HG02885 (cell line): ENCODE data around the gene HES2.
"Not testable (repeated sequence)": the region's sequence is repeated elsewhere in the genome, so short reads cannot be mapped to it uniquely, and the experiment has no call there.

Experiments used
- ATAC-seq: cut with Tn5 transposase; IDR thresholded peaks from one replicate; pipeline ENCODE4 v1.9.1; 2021; ENCODE audit warnings: mild to moderate bottlenecking; ENCODE audit not compliant: unreplicated experiment, poor library complexity

The HES2 gene

DNA sequence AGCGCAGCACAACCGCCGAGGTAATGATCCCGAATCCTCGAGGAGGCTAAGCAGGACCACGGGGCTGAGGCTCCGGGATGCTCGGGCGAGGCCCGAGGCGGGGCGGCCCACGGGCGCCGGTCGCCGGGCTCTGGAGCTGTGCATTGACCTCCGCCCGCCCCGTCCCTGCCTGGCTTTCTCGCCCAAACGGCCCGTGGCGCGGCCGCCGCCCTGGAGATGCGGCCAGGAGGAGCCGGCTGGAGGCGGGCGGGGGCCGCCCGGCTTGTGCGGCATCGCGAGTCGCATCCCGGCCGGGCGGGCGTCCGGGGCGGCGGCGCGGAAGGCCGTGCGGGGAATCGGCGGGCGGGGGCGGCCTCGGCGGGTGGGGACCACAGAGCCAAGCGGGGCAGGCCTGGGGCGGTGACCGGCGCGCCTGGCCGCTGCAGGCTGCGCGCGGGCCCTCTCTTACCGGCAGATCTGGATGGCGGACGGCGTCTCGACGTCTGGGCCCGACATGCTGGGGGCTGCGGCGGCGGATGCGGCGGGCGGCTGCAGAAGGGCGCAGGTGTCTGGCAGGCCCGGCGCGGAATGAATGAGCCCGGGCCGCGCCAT lies 26.8 kb downstream of the HES2 start:
- peak; percentile 3 for ATAC-seq

DNA sequence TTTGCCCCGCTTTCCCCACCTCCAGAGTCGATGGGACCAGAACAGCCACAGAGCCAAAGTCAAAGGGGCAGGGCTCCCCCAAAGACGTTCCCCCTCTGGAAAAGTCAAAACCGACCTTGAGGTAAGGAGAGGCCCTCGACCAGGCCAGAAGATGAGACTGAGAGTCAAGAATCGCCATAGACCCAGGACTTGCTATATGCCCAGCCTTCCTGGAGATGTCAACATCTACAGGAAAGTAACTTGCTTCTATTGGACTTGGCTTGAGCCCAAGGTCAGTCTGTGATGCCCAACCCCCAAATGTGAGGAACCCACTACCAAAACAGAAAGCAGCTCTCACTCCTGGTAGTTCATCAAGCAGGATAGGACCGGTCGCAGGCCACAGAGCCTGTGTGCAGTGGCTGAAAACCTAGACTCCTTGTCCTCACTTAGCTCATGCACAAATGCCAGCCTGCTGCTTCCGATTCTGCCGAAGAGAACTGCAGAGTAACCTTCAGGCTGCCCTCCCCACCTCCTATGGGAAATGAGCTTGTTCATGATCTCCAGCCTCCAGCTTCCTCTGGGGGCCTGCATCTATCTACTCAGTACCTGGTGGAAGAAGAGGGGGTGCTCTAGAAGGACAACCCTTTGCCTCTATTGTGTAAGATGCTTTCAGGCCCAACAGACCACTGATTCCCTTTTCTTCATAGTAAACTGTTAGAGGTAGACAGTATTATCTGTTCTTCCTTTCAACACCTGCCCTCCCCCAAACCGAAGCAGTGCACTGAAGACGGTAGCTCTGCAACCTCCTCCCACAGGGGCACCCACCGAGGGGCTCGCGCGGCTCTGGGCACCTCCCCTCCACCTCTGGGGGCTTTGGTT lies 27.5 kb downstream of the HES2 start:
- no peak for ATAC-seq

DNA sequence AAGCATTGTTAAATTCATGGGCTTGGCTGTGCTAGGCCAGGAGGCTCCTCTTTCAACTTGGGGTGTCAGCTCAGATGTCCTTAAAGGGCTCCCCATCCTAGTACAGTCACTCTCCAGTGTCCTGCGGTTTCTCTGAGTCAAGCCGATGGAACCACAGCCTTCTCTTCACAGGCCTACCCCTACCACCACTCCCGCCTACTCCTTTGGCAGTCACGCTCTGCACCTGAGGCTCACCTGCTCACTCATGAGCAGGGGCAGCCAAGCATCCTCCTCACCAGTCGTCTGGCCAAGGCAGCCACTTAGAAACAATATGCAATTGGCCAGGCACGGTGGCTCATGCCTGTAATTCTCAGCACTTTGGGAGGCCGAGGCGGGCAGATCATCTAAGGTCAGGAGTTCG lies 29.7 kb downstream of the HES2 start:
- no peak for ATAC-seq

DNA sequence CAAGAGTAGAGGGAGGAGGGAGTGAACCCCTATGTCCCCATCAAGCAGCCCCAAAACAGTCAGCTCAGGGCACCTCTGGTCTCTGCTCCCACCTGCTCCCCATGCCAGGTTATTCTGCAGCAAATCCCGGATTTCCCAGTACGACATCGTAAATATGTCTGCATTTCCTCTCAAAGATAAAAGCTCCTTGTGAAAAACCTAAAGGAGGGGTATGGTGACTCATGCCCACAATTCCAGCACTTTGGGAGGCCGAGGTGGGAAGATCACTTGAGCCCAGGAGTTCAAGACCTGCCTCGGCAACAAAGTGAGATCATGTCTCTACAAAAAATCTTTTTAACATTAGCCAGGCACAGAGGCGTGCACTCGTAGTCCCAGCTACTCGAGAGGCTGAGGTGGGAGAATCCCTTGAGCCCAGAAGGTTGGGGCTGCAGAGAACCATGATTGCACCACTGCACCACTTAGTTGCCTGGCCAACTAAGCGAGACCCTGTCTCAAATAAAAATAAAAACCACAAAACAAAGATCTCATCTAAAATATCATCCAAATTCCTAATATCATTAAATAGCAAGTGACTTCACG lies 33.3 kb downstream of the HES2 start:
- no peak for ATAC-seq

DNA sequence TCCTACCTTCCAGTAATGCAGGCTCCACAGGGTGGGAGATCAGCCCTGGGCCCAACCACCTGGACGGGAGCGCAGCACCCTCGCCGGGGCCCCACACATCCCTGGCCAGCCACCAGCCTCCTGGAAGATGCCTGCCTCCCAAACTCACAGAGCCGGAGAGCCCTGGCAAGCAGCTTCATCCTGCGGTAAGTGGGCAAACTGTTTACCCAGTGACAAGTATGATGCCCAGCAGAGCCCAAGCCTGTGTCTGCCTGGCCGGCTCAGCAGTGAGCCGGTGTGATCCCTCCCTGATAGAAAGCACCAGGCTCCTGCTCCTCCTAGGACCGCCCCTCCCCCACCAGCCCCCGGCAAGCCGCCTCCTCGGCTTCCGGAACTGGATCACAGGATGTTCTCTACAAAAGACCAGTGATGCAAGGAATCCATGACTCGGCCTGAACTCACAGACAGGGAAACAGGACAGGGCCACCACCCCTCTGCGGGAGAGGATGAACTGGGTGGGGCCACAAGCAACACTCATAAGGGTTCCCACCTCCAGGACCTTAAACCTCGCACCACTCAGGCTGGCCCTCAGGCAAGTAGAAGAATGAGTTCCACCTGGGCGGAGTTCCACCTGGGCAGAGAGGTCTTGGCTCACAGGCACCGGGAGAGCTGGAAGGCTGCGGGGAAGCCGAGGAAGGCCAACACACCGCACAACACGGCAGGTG lies 34.1 kb downstream of the HES2 start:
- ATAC-seq = no peak

DNA sequence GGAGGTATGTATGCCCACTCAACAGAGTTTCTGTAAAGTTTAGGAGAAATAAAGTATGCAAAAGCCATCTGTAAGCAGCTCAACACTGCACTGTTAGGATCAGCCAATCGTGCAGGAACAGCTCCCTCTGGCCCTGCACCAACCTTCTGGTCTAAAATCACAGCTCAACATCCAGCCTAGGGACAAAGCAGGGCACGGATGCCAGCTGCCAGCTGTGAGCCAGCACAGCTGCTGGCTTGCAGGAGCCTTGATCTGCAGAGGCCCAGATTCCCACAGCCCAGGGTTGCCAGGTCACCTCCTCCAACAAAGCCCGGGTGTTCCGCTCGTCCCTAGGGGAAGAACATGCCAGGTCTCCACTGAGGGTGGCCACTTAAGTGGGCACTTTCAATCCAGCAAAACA lies 34.8 kb downstream of the HES2 start:
- ATAC-seq = no peak

DNA sequence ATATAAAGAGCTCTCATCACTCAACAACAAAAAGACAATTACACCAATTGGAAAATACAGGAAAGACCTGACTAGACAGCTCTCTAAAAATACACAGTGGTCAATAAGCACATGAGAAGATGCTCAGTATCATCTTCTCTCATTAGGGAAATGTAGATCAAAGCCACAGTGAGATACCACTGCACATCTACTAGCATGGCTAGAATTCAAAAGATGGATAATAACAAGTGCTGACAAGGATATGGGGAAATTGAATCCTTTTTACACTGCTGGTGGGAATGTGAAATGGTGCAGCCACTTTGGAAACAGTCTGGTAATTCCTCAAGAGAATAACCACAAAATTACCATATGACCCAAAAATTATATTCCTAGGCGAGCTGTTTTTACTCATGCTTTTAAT lies 35.6 kb downstream of the HES2 start:
- no peak for ATAC-seq

DNA sequence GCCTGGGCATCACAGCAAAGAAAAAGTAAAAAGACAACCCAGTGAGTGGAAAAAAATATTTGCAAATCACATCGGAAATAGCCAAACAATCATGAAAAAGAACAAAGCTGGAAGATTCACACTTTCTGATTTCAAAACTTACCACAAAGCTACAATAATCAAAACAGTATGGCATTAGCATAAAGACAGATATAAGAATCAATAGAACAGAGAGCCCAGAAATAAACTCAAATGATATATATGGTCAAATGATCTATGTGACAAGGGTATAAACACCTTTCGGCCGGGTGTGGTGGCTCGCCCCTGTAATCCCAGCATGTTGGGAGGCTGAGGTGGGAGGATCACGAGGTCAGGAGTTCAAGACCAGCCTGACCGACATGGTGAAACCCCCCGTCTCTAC lies 39.7 kb downstream of the HES2 start:
- no peak for ATAC-seq

DNA sequence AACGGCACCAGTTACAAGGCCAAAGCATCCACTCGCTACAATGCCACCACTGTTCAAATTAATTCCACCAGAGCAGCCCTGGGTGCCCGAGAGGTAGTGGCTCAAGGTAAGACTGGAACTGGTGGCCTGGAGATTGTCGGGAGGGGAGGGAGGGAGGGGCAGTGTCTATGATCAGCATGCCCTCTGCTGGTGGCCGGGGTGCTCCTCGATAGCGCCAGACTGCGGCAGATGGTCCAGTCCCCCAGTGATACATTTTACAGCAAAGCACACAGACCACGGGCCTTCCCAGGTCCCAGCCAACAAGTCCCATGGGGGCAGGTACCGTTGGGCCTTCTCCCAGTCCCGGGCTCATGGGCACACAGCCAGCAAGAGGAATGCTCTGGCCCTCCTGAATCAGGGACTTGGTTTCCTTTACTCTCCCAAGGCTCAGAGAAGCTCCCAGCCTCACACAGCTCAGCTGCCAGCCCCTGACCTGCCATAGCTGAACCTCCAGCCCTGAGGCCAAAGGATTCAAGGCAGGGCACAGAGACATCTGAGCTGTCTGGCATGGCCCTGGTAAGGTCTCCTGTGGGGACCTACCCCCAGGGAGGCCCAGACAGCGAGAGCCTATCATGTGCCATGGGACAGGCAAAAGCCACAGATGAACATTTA lies 41.5 kb downstream of the HES2 start:
- ATAC-seq = no peak

DNA sequence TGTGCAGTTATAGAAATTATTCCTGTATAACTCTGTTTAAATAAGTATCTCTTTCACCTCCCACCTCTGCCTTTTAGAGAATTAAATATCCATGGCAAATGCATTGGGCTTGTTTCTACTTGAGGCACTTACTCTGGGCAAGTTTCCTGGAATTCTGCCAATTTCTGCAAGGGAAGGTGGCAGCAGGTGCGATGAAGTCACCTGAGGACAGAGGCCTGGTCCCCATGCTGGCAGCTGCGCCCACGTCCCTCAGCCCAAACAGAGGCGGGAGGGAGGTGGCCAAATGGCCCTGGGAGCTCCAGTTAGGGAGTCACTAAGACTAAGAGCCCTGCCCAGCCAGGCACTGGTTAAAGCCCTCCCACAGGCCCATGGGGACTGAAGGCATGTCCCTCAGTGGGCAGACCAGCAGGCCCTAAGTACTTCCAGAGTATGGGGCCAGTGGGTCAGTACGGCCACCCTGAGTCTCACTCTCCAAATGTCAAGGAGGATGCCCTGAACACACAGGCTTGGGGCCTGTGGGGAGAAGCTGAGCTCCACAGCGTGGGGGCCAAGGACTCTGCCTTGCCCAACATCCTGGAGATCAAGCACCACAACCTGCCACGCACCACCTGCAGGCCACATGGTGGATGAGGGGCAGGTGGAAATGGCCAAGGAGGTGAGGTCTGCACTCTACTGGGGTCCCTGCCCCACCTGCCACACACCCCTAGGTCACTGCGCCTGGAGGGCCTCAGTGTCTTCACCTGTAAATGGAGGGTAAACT lies 45.6 kb downstream of the HES2 start:
- ATAC-seq = no peak

DNA sequence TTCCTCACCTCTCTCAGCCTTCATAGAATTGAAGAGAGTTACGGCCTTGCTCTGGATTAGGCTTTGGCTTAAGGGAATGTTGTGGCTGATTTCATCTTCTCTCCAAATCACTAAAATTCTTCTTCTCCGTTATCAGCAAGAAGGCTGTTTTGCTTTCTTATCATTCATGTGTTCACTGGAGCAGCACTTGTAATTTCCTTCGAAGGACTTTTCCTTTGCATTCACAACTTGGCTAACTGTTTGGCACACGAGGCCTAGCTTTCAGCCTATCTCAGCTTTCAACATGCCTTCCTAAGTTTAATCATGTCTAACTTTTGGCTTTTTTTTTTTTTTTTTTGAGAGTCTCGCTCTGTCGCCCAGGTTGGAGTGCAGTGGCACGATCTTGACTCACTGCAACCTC lies 47.5 kb downstream of the HES2 start:
- ATAC-seq = not testable (repeated sequence)

DNA sequence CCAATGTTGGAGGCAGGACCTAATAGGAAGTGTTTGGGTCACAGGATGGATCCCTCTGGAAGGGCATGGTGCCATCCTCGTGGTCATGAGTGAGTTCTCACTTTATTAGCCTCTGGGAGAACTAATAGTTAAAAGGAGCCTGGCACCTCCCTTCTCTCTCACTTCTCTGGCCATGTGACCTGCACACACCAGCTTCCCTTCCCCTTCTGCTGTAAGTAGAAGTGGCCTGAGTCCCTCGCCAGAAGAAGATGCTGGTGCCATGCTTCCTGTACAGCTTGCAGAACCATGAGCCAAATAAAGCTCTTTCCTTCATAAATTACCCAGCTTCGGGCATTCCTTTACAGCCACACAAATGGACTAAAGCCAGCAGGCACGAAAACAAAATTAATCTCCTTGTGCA lies 49.7 kb downstream of the HES2 start:
- no peak for ATAC-seq

DNA sequence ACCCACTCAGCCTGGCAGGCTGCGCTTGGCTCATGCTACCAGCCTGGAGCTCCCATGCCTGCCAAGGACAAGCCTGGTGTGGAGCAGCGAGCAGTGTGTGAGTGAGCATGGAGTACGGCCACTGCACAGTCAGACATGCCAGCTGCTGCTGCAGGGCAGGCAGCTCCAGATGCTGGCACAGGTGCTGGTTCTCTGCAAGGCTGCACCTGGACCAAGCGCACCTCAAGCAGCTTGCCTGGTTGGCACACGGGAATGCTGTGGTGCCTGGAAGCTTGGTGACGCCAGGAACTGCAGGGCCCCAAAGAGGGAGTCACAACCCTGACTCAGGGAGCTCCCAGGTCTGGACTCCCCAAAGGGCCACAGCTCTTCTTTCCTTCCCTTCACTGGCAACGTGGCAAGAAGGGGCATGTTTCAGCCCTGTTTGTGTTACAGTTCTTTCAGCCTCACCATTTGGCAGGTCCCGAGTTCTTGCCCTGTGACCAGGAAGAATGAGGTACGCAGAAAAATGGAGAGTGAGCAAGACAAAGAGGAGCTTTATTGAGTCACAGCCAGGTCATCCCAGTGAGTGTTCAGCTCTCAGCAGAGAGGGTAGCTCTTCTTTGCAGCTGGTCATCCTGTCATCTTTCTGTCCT lies 52.2 kb downstream of the HES2 start:
- no peak for ATAC-seq

DNA sequence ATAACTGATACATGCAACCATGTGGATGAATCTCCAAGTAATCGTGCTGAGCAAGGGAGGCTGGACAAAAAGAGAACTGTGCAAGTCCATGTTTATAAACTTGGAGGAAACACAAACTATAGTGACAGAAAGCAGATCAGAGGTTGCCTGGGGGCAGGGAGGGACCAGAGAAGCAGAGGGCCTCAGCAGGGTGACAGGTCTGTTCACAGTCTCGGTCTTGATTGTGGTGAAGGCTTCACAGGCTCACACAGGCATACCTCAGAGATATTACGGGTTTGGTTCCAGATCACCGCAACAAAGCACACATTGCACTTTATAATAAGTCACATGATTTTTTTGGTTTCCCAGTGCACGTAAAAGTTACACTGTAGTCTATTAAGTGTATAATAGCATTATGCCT lies 54.7 kb downstream of the HES2 start:
- ATAC-seq = no peak

DNA sequence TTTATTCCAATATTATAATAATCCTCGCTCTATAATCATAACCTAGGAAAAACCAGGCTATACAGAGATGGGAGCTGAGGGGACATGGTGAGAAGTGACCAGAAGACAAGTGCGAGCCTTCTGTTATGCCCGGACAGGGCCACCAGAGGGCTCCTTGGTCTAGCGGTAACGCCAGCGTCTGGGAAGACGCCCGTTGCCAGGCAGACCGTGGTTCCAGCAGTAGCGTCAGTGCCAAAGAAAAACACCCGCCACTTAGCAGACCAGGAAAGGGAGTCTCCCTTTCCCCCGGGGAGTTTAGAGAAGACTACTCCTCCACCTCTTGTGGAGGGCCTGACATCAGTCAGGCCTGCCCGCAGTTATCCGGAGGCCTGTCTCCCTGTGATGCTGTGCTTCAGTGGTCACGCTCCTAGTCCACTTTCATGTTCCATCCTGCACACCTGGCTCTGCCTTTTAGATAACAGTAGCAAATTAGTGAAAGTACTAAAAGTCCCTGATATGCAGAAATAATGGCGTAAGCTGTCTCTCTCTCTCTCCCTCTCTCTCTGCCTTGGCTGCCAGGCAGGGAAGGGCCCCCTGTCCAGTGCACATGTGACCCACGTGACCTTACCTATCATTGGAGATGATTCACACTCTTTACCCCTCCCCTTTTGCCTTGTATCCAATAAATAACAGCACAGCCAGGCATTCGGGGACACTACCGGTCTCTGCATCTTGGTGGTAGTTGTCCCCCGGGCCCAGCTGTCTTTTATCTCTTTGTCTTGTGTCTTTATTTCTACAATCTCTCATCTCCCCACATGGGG lies 56.4 kb downstream of the HES2 start:
- ATAC-seq = not testable (repeated sequence)
